Skeletal muscle tissue (tissue), 1 donor: ENCODE measurements around the gene RNH1. TPM values are rescaled to one million over a fixed set of nuclear protein-coding genes. Genes with fewer than 3 reads are reported as not detected.

ENCODE experiments used
- total RNA-seq: library from RNA; depleted of rRNA; stranded (reverse); fragments of >200 nt; gene quantifications from one replicate; pipeline ENCODE4 v1.2.3, GENCODE V29; 2014

RNH1 gene
- total RNA-seq, 1 donor from 2014 or later, result 84.5 TPM

Other genes with a start within 250 kb of the RNH1 start
- gene NLRP6, start 228.8 kb downstream of the RNH1 start, total RNA-seq, result not detected
- 2.6 TPM for gene PGGHG, start 218.1 kb downstream of the RNH1 start, total RNA-seq
- not detected for gene IFITM5, start 207.7 kb downstream of the RNH1 start, total RNA-seq
- 6.3 TPM for gene IFITM2, start 199.4 kb downstream of the RNH1 start, total RNA-seq
- 13.0 TPM for gene IFITM1, start 193.2 kb downstream of the RNH1 start, total RNA-seq
- gene IFITM3, start 186.4 kb downstream of the RNH1 start, total RNA-seq, result 15.7 TPM
- 5.2 TPM for gene B4GALNT4, start 137.7 kb downstream of the RNH1 start, total RNA-seq
- gene PKP3, start 113.0 kb downstream of the RNH1 start, total RNA-seq, result 1.0 TPM
- 5.7 TPM for gene SIGIRR, start 92.2 kb downstream of the RNH1 start, total RNA-seq
- not detected for gene ANO9, start 65.2 kb downstream of the RNH1 start, total RNA-seq
- 21.4 TPM for gene PTDSS2, start 57.0 kb downstream of the RNH1 start, total RNA-seq
- gene HRAS, start 28.3 kb upstream of the RNH1 start, total RNA-seq, result 63.2 TPM
- under 0.01 TPM for gene LRRC56, start 30.3 kb upstream of the RNH1 start, total RNA-seq
- gene LMNTD2, start 53.5 kb upstream of the RNH1 start, total RNA-seq, result under 0.01 TPM
- 0.52 TPM for gene RASSF7, start 53.7 kb upstream of the RNH1 start, total RNA-seq
- 21.9 TPM for gene PHRF1, start 69.2 kb upstream of the RNH1 start, total RNA-seq
- gene IRF7, start 108.7 kb upstream of the RNH1 start, total RNA-seq, result 6.8 TPM
- gene CDHR5, start 117.7 kb upstream of the RNH1 start, total RNA-seq, result 1.0 TPM
- gene SCT, start 119.9 kb upstream of the RNH1 start, total RNA-seq, result 74.6 TPM
- gene DRD4, start 130.0 kb upstream of the RNH1 start, total RNA-seq, result not detected
- gene DEAF1, start 188.0 kb upstream of the RNH1 start, total RNA-seq, result 17.2 TPM
- 5.7 TPM for gene TMEM80, start 188.6 kb upstream of the RNH1 start, total RNA-seq
- 1.0 TPM for gene EPS8L2, start 199.0 kb upstream of the RNH1 start, total RNA-seq
- gene TALDO1, start 240.2 kb upstream of the RNH1 start, total RNA-seq, result 78.3 TPM